ENCODE measurements around the gene PCDH15. TPM values are rescaled to one million over a fixed set of nuclear protein-coding genes. Genes with fewer than 3 reads are reported as not detected.

PCDH15 gene
- total and polyA plus RNA-seq, 2 of the 4 experiments (the other 2 are of a cell fraction): not detected

DNA sequence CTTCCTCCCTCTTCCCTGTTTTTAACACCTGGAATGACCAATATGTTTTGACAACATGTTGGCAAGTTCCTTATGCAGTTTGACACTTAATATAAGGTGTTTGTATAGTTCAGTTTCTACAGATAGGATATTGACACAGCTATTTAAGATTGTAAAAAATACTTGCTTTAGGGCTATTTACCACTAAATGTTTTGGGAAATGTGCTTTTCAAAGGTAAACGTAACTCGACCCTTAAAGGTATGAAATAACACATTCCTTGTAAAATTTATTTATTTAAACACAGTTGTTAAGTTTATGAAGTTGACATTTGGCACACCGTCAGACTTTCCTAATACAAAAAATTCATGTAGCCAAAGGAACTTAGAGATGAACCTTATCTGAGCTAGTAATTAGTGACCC lies 817.6 kb downstream of the PCDH15 start:
- Histone ChIP-seq H3K4ac (ENCODE audit: low read depth, low read length) (no peak overlapping the region), H2BK5ac (ENCODE audit: low read depth, low read length, poor library complexity, severe bottlenecking) (no peak overlapping the region), H3K4me2 (ENCODE audit: low read depth, low read length) (no peak overlapping the region), H3K4me1 (ENCODE audit: control insufficient read depth, insufficient read depth, low read length) (no peaks in the 10 kb centered on the region), H3K9ac (ENCODE audit: low read depth, low read length) (no peak overlapping the region), H3K36me3 (ENCODE audit: control insufficient read depth, insufficient read depth, low read length) (no peaks in the 10 kb centered on the region), H2BK120ac (ENCODE audit: low read depth, low read length) (no peak overlapping the region), H3K9me1 (ENCODE audit: insufficient read depth, low read length) (no peaks in the 10 kb centered on the region), H4K8ac (ENCODE audit: low read depth in 2 of 2, low read length in 2 of 2) (no peak overlapping the region), H4K20me1 (ENCODE audit: insufficient read depth, low read length) (no peaks in the 10 kb centered on the region), H2AK9ac (replicated peaks; ENCODE audit: low read depth, low read length, poor library complexity) (no peak overlapping the region), H3K18ac (ENCODE audit: low read depth, low read length) (no peak overlapping the region), H3K23ac (ENCODE audit: low read depth, low read length) (no peak overlapping the region), H3K9me3 (ENCODE audit: control insufficient read depth, insufficient read depth, low read length) (peaks cover 6% of the 10 kb centered on the region), H2AK5ac (ENCODE audit: low read depth, low read length) (no peak overlapping the region), H3K79me1 (ENCODE audit: low read depth in 1 of 2, low read length in 2 of 2) (no peaks in the 10 kb centered on the region), H3K56ac (ENCODE audit: extremely low read depth, insufficient read depth, low read length) (no peak overlapping the region), H4K91ac (ENCODE audit: insufficient read depth, low read depth, low read length) (no peak overlapping the region), H2BK20ac (ENCODE audit: low read depth, low read length) (no peak overlapping the region), H2BK15ac (ENCODE audit: low read depth, low read length) (no peak overlapping the region), H3K27me3 (ENCODE audit: control insufficient read depth, insufficient read depth, low read length) (no peaks in the 10 kb centered on the region), H3K14ac (replicated peaks; ENCODE audit: low read depth, low read length) (no peak overlapping the region), H2AFZ (replicated peaks; ENCODE audit: low read length, poor library complexity) (no peak overlapping the region), H3K27ac (ENCODE audit: insufficient read depth, low read length) (no peak overlapping the region), H3K4me3 (ENCODE audit: insufficient read depth, low read depth, low read length) (no peak overlapping the region), H4K5ac (ENCODE audit: low read depth, low read length) (no peak overlapping the region)
- no peak for DNase-seq
- no peak for TF ChIP-seq USF2 (IDR thresholded peaks at IDR 0.05; ENCODE audit: low read depth, low read length)
- TF ChIP-seq RAD21 (IDR thresholded peaks at IDR 0.05; ENCODE audit: low read length): no peak
- no peak for TF ChIP-seq POLR2A (IDR thresholded peaks at IDR 0.05; ENCODE audit: low read depth, low read length)
- no peak for TF ChIP-seq MAZ (IDR thresholded peaks at IDR 0.05; ENCODE audit: borderline replicate concordance, low read depth, low read length)
- no peak for TF ChIP-seq MAFK (IDR thresholded peaks at IDR 0.05; ENCODE audit: low read depth, low read length)
- TF ChIP-seq SMC3 (IDR thresholded peaks at IDR 0.05; ENCODE audit: low read depth, low read length): no peak
- TF ChIP-seq CEBPB (IDR thresholded peaks at IDR 0.05; ENCODE audit: low read depth, low read length): no peak
- TF ChIP-seq ELK1 (IDR thresholded peaks at IDR 0.05; ENCODE audit: borderline replicate concordance, low read depth, low read length): no peak
- TF ChIP-seq CHD1 (IDR thresholded peaks at IDR 0.05; ENCODE audit: low read depth, low read length): no peak
- TF ChIP-seq NFE2L2 (IDR thresholded peaks at IDR 0.05; ENCODE audit: low read depth, low read length): no peak
- no peak for TF ChIP-seq FOS (IDR thresholded peaks at IDR 0.05; ENCODE audit: low read depth, low read length)
- TF ChIP-seq BHLHE40 (IDR thresholded peaks at IDR 0.05; ENCODE audit: low read depth, low read length): no peak
- TF ChIP-seq MXI1 (IDR thresholded peaks at IDR 0.05; ENCODE audit: borderline replicate concordance, low read depth, low read length): no peak
- no peak for TF ChIP-seq RCOR1 (IDR thresholded peaks at IDR 0.05; ENCODE audit: insufficient replicate concordance, low read length)
- TF ChIP-seq CTCF (conservative IDR thresholded peaks at IDR 0.05; ENCODE audit: low read depth, low read length): no peak
- WGBS, 2 experiments (ENCODE audit: extremely low coverage in 2 of 2, insufficient read length in 1 of 2): no CpG with 5 or more reads among the region's 3 CpGs
- POLR2A ChIA-PET (ENCODE audit: unreplicated experiment): no interaction called here
- BruUV-seq (replicated peaks): no TSS peak
- in situ Hi-C loops (cut with MboI; ENCODE audit: low sequenced_read_pairs) (no loop called here), intact Hi-C loops (cut with micrococcal nuclease) (no loop called here), dilution Hi-C loops (cut with HindIII; ENCODE audit: low sequenced_read_pairs, unreplicated experiment) (no loop called here)
- CTCF ChIA-PET: no interaction called here
- ATAC-seq (ENCODE audit: low read depth): no peak

Measured in IMR-90 (cell line).